K562 (cell line): ENCODE measurements around the gene ZNF544. TPM values are rescaled to one million over a fixed set of nuclear protein-coding genes. Genes with fewer than 3 reads are reported as not detected.

Experiments used
- ETV6 ChIP-seq, 3 experiments: fragments of 150-350 bp in 1 of 3; sonication (generic) in 1 of 3; formaldehyde crosslinking in 1 of 3; IDR thresholded peaks; 2 replicates each; pipeline versions ENCODE4 v1.6.1 to v1.8.0; 2014 to 2022; ENCODE audit warnings: borderline replicate concordance in 2 of 3, low read depth in 2 of 3, antibody characterized with exemption in 1 of 3, low read length in 1 of 3, mild to moderate bottlenecking in 1 of 3, missing genetic modification reagents in 1 of 3
- NCOA6 ChIP-seq: fragments of 450-650 bp; IDR thresholded peaks from 2 replicates; pipeline ENCODE4 v1.6.1; 2017; ENCODE audit warnings: mild to moderate bottlenecking
- NEUROD1 ChIP-seq: fragments of 150-350 bp; IDR thresholded peaks from 2 replicates; pipeline ENCODE4 v1.6.1; 2014; ENCODE audit warnings: borderline replicate concordance, low read length, low read depth; ENCODE audit not compliant: partially characterized antibody
- SREBF1 ChIP-seq: fragments of 150-350 bp; IDR thresholded peaks from 2 replicates; pipeline ENCODE4 v1.6.1; 2014; ENCODE audit warnings: antibody characterized with exemption, low read depth, low read length, borderline replicate concordance
- TAF1 ChIP-seq: IDR thresholded peaks from 2 replicates; pipeline ENCODE4 v1.6.1; 2011; ENCODE audit warnings: mild to moderate bottlenecking, low read length, moderate library complexity; ENCODE audit not compliant: insufficient read depth, control insufficient read depth, severe bottlenecking; ENCODE audit errors: extremely low read depth
- ZNF778 ChIP-seq: fragments of 450-650 bp; formaldehyde crosslinking; IDR thresholded peaks from 2 replicates; pipeline ENCODE4 v1.4.0; 2020; ENCODE audit warnings: mild to moderate bottlenecking, moderate library complexity
- polyA plus RNA-seq, 8 experiments: library from polyadenylated mRNA; depleted of rRNA in 4 of 8; stranded (reverse) in 5 of 8; unstranded in 3 of 8; fragments of >200 nt; fragmentation: Nextera tagmentation in 2 of 8; fragmentation: Illumina TruSeq in 1 of 8; extraction: Ambion mirVana in 2 of 8; extraction: Trizol in 1 of 8; gene quantifications; 2 replicates each; pipeline versions ENCODE4 v1.2.1 to v1.2.3, GENCODE V29; 2011 to 2014; ENCODE audit warnings: inconsistent platforms in 1 of 8, missing spikeins in 1 of 8
- total RNA-seq, 7 experiments: library from RNA; depleted of rRNA in 6 of 7; stranded (reverse); fragments of >200 nt in 6 of 7; fragmentation: Illumina TruSeq in 2 of 7; extraction: Trizol in 2 of 7; gene quantifications; 2 replicates each; pipeline versions ENCODE4 v1.2.1 to v1.2.3, GENCODE V29; 2011 to 2021; ENCODE audit warnings: low replicate concordance in 1 of 7
- TF ChIP-seq, protein P1 (sequence below), 2 experiments: fragments of 450-650 bp; formaldehyde crosslinking in 1 of 2; IDR thresholded peaks; 2 replicates each; pipeline versions ENCODE4 v1.4.0 to v1.6.1; 2014 to 2020; ENCODE audit warnings: mild to moderate bottlenecking in 2 of 2, borderline replicate concordance in 1 of 2, low read depth in 1 of 2
- TF ChIP-seq, protein P2 (sequence below), 3 experiments: fragments of 200-800 bp in 1 of 3; sonication (Bioruptor generic) in 1 of 3; sonication (generic) in 1 of 3; formaldehyde crosslinking in 1 of 3; IDR thresholded peaks; 2 replicates each; pipeline versions ENCODE4 v1.6.1 to v1.8.0; 2016 to 2022; ENCODE audit warnings: mild to moderate bottlenecking in 2 of 3, missing compliant biosample characterization in 2 of 3, missing genetic modification characterization in 2 of 3, missing genetic modification reagents in 1 of 3
- TF ChIP-seq, protein P3 (sequence below): fragments of 200-800 bp; sonication (Bioruptor generic); IDR thresholded peaks from 2 replicates; pipeline ENCODE4 v1.6.1; 2017; ENCODE audit warnings: missing genetic modification characterization, missing compliant biosample characterization

The ZNF544 gene
- total and polyA plus RNA-seq, 9 of the 15 experiments (the other 6 are each of a cell fraction or from before 2014, with no cell fraction given) = 23.6 to 59.0 (median 41.4) TPM

DNA sequence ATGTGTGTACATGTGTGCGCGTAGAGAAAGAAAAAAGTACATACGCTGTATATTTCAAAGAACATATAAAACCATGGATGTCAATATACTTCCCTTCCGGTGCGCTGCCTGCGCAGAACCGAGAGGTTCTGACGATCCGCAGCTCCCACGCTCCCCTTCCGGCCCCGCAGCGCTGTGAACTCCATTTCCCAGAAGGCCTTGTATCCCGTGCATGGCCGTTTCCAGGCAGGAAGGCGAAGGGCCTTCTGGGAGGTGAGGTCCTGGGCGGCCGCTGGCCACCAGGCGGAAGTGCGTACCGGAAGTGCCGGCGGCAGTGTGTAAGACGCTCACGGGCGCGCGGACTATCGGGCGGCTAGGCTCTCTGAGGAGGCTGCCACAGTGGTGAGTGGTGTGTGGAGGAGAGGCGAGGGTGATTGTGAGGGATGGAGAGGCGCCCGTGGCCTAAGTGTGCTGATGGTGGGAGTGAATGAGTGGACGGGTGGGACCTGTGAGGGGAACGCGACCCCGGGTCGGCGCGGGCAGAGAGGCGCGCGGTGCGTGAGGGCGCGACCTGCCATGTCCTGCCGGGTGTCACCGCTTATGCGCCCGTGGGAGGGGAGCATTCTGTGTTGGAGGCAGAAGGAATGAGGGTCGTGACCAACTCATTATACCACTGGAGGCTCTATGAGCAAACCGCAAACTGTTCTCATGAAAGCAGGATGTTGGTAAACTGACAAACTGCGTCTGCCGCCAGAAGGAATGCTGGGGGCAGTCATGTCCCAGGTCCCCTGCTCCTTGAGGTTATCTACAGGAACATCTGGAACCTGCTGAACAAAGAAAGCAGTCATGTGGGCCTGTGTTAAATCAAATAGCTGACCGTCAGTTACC, 76.6 kb downstream of the ZNF544 start, which contains the start of gene ERVK3-1 (continued):
- TF ChIP-seq, protein P1, sequence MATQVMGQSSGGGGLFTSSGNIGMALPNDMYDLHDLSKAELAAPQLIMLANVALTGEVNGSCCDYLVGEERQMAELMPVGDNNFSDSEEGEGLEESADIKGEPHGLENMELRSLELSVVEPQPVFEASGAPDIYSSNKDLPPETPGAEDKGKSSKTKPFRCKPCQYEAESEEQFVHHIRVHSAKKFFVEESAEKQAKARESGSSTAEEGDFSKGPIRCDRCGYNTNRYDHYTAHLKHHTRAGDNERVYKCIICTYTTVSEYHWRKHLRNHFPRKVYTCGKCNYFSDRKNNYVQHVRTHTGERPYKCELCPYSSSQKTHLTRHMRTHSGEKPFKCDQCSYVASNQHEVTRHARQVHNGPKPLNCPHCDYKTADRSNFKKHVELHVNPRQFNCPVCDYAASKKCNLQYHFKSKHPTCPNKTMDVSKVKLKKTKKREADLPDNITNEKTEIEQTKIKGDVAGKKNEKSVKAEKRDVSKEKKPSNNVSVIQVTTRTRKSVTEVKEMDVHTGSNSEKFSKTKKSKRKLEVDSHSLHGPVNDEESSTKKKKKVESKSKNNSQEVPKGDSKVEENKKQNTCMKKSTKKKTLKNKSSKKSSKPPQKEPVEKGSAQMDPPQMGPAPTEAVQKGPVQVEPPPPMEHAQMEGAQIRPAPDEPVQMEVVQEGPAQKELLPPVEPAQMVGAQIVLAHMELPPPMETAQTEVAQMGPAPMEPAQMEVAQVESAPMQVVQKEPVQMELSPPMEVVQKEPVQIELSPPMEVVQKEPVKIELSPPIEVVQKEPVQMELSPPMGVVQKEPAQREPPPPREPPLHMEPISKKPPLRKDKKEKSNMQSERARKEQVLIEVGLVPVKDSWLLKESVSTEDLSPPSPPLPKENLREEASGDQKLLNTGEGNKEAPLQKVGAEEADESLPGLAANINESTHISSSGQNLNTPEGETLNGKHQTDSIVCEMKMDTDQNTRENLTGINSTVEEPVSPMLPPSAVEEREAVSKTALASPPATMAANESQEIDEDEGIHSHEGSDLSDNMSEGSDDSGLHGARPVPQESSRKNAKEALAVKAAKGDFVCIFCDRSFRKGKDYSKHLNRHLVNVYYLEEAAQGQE (IDR thresholded peaks at IDR 0.05; ENCODE audit: borderline replicate concordance) = no peak
- TF ChIP-seq, protein P1 (CRISPR knock-in tag; IDR thresholded peaks at IDR 0.05; ENCODE audit: low read depth) = no peak
- TF ChIP-seq NEUROD1 (peak; percentile 25), ETV6 (IDR thresholded peaks at IDR 0.05; ENCODE audit: borderline replicate concordance in 1 of 2, low read depth in 2 of 2, low read length in 1 of 2) (peak; percentile 79 to 83; a peak in 3 of 4 replicates), ETV6 (CRISPR knock-in tag; IDR thresholded peaks at IDR 0.05; ENCODE audit: borderline replicate concordance) (0 out of 2 replicates have a peak, but pooled peaks have one; percentile 9), ZNF778 (CRISPR knock-in tag) (no peak), TAF1 (peak; percentile 95), SREBF1 (0 out of 2 replicates have a peak, but pooled peaks have one; percentile 51), NCOA6 (no peak)
- TF ChIP-seq, protein P2, sequence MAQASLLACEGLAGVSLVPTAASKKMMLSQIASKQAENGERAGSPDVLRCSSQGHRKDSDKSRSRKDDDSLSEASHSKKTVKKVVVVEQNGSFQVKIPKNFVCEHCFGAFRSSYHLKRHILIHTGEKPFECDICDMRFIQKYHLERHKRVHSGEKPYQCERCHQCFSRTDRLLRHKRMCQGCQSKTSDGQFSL (CRISPR knock-in tag; IDR thresholded peaks at IDR 0.05) = peak; percentile 77; the same call in 1 of the 2 replicates
- TF ChIP-seq, protein P2 (tag; IDR thresholded peaks at IDR 0.05) = no peak
- TF ChIP-seq, protein P3, sequence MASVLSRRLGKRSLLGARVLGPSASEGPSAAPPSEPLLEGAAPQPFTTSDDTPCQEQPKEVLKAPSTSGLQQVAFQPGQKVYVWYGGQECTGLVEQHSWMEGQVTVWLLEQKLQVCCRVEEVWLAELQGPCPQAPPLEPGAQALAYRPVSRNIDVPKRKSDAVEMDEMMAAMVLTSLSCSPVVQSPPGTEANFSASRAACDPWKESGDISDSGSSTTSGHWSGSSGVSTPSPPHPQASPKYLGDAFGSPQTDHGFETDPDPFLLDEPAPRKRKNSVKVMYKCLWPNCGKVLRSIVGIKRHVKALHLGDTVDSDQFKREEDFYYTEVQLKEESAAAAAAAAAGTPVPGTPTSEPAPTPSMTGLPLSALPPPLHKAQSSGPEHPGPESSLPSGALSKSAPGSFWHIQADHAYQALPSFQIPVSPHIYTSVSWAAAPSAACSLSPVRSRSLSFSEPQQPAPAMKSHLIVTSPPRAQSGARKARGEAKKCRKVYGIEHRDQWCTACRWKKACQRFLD (CRISPR knock-in tag) = peak; percentile 96
